Activated B cell treated with CpG ODN at 0.5 μM for 24 hours (primary cell): ENCODE measurements around the gene MGAT4B. TPM values are rescaled to one million over a fixed set of nuclear protein-coding genes. Genes with fewer than 3 reads are reported as not detected.

Experiments used
- ATAC-seq: fragments of 200-7000 bp; cut with Tn5 transposase; one replicate; pipeline ENCODE4 v1.10.0; 2021; ENCODE audit warnings: low read depth, mild to moderate bottlenecking, moderate library complexity
- CTCF ChIA-PET: fragments of 350-600 bp; sonication (Branson Sonifier 250); formaldehyde crosslinking; loops from one replicate; lab custom pipeline; 2021; ENCODE audit warnings: antibody characterized with exemption; lab: Charles Lee
- POLR2A ChIA-PET: fragments of 350-600 bp; sonication (Branson Sonifier 250); formaldehyde crosslinking; loops from one replicate; lab custom pipeline; 2021; ENCODE audit warnings: antibody characterized with exemption; lab: Charles Lee
- DNase-seq: peaks from one replicate; pipeline ENCODE4 v3.0.0; 2022
- H3K27ac Mint-ChIP-seq: one replicate; pipeline ENCODE4 v1.8.0; 2020; ENCODE audit warnings: mixed read lengths
- H3K27me3 Mint-ChIP-seq: one replicate; pipeline ENCODE4 v1.8.0; 2021; ENCODE audit warnings: mixed read lengths
- H3K36me3 Mint-ChIP-seq: one replicate; pipeline ENCODE4 v1.8.0; 2021; ENCODE audit warnings: low read depth, mixed read lengths
- H3K4me1 Mint-ChIP-seq: one replicate; pipeline ENCODE4 v1.8.0; 2021; ENCODE audit warnings: mixed read lengths
- H3K4me3 Mint-ChIP-seq: one replicate; pipeline ENCODE4 v1.8.0; 2020; ENCODE audit warnings: mild to moderate bottlenecking, mixed read lengths
- H3K9me3 Mint-ChIP-seq: one replicate; pipeline ENCODE4 v1.8.0; 2020; ENCODE audit warnings: mixed read lengths
- CTCF ChIP-seq: fragments of 200-600 bp; IDR thresholded peaks from one replicate; pipeline ENCODE4 v1.8.0; 2022; ENCODE audit warnings: antibody characterized with exemption, mild to moderate bottlenecking
- intact Hi-C: fragments of 100-400 bp; cut with micrococcal nuclease; formaldehyde crosslinking; loops from one replicate; pipeline ENCODE4 v1.15.1; 2024
- total RNA-seq: library from RNA; stranded (reverse); gene quantifications from 2 replicates; pipeline ENCODE4 v1.2.3, GENCODE V29; 2022

Gene MGAT4B
- total RNA-seq, 1 donor from 2014 or later, result 85.3 TPM

- no peak overlapping the region for H3K4me3 Mint-ChIP-seq
- no peak for DNase-seq
- H3K9me3 Mint-ChIP-seq, result no peaks in the 10 kb centered on the region
- no peak overlapping the region for H3K27ac Mint-ChIP-seq
- CTCF ChIA-PET, result interaction anchor here (1.5 kb wide), 1 partner anchor 8 kb away, joined by 6 read pairs; no protein-coding TSS in a partner anchor
- TF ChIP-seq CTCF, result no peak
- H3K36me3 Mint-ChIP-seq, result peaks cover 23% of the 10 kb centered on the region
- H3K4me1 Mint-ChIP-seq, result peaks cover 36% of the 10 kb centered on the region
- POLR2A ChIA-PET, result no interaction called here
- H3K27me3 Mint-ChIP-seq, result no peaks in the 10 kb centered on the region
- ATAC-seq, result no peak
- intact Hi-C loops, result no loop called here
These were observed 51.6 kb downstream of the MGAT4B start for GRCh38 chr5:179755022-179755421.

- no peak for TF ChIP-seq CTCF
- ChIA-PET CTCF (interaction anchor here (1.5 kb wide), 1 partner anchor 9 kb away, joined by 6 read pairs; no protein-coding TSS in a partner anchor), POLR2A (interaction anchor here (0.5 kb wide), 1 partner anchor 42 kb away, joined by 4 read pairs; no protein-coding TSS in a partner anchor)
- intact Hi-C loops, result no loop called here
- no peak overlapping the region for H3K27ac Mint-ChIP-seq
- no peaks in the 10 kb centered on the region for H3K27me3 Mint-ChIP-seq
- H3K9me3 Mint-ChIP-seq, result no peaks in the 10 kb centered on the region
- H3K4me3 Mint-ChIP-seq, result no peak overlapping the region
- ATAC-seq, result no peak
- H3K36me3 Mint-ChIP-seq, result peaks cover 20% of the 10 kb centered on the region
- peaks cover 28% of the 10 kb centered on the region for H3K4me1 Mint-ChIP-seq
- no peak for DNase-seq
These were observed 52.7 kb downstream of the MGAT4B start for GRCh38 chr5:179753971-179754370.

GRCh38 chr5:179749857-179750508 lies 56.7 kb downstream of the MGAT4B start:
- peaks cover 22% of the 10 kb centered on the region for H3K36me3 Mint-ChIP-seq
- TF ChIP-seq CTCF, result no peak
- no peak overlapping the region for H3K27ac Mint-ChIP-seq
- H3K4me1 Mint-ChIP-seq, result peaks cover 31% of the 10 kb centered on the region
- no peak for ATAC-seq
- ChIA-PET CTCF (no interaction called here), POLR2A (interaction anchor here (0.6 to 1.1 kb wide), 2 partner anchors 9 to 18 kb away, joined by 3 read pairs; no protein-coding TSS in a partner anchor)
- H3K4me3 Mint-ChIP-seq, result no peak overlapping the region
- no peaks in the 10 kb centered on the region for H3K27me3 Mint-ChIP-seq
- DNase-seq, result no peak
- intact Hi-C loops, result no loop called here
- H3K9me3 Mint-ChIP-seq, result no peaks in the 10 kb centered on the region

- POLR2A ChIA-PET, result no interaction called here
- TF ChIP-seq CTCF, result no peak
- peaks cover 22% of the 10 kb centered on the region for H3K36me3 Mint-ChIP-seq
- CTCF ChIA-PET, result no interaction called here
- H3K4me1 Mint-ChIP-seq, result peaks cover 14% of the 10 kb centered on the region
- H3K27ac Mint-ChIP-seq, result no peak overlapping the region
- ATAC-seq (no peak), DNase-seq (no peak)
- H3K9me3 Mint-ChIP-seq, result no peaks in the 10 kb centered on the region
- H3K27me3 Mint-ChIP-seq, result no peaks in the 10 kb centered on the region
- intact Hi-C loops, result no loop called here
- no peak overlapping the region for H3K4me3 Mint-ChIP-seq
These were observed 58.9 kb downstream of the MGAT4B start for GRCh38 chr5:179747811-179748210.

Other genes with a start within 250 kb of the MGAT4B start
- 1,061 and 1,210 TPM in 2 replicates for gene HNRNPH1, start 183.2 kb downstream of the MGAT4B start, total RNA-seq
- not detected in 2 replicates for gene CBY3, start 125.8 kb downstream of the MGAT4B start, total RNA-seq
- 318 and 332 TPM in 2 replicates for gene CANX, start 107.9 kb downstream of the MGAT4B start, total RNA-seq
- gene MAML1, start 74.0 kb downstream of the MGAT4B start, total RNA-seq, result 33.6 and 38.8 TPM in 2 replicates
- gene LTC4S, start 12.9 kb downstream of the MGAT4B start, total RNA-seq, result 2.6 and 2.7 TPM in 2 replicates
- gene SQSTM1, start 14.0 kb upstream of the MGAT4B start, total RNA-seq, result 243 and 252 TPM in 2 replicates
- gene MRNIP, start 52.0 kb upstream of the MGAT4B start, total RNA-seq, result 54.6 and 70.0 TPM in 2 replicates
- 111 and 117 TPM in 2 replicates for gene TBC1D9B, start 101.0 kb upstream of the MGAT4B start, total RNA-seq